HS-27A (cell line): Measurements from ENCODE around the gene PDE8A.
A peak's percentile ranks its signal among the peaks of the same experiment; 100 is the strongest.

Experiments
- DNase-seq: peaks from one replicate; pipeline ENCODE4 v3.0.0-alpha.2; 2012; ENCODE audit warnings: low read depth, missing footprints

PDE8A gene, protein sequence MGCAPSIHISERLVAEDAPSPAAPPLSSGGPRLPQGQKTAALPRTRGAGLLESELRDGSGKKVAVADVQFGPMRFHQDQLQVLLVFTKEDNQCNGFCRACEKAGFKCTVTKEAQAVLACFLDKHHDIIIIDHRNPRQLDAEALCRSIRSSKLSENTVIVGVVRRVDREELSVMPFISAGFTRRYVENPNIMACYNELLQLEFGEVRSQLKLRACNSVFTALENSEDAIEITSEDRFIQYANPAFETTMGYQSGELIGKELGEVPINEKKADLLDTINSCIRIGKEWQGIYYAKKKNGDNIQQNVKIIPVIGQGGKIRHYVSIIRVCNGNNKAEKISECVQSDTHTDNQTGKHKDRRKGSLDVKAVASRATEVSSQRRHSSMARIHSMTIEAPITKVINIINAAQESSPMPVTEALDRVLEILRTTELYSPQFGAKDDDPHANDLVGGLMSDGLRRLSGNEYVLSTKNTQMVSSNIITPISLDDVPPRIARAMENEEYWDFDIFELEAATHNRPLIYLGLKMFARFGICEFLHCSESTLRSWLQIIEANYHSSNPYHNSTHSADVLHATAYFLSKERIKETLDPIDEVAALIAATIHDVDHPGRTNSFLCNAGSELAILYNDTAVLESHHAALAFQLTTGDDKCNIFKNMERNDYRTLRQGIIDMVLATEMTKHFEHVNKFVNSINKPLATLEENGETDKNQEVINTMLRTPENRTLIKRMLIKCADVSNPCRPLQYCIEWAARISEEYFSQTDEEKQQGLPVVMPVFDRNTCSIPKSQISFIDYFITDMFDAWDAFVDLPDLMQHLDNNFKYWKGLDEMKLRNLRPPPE

DNA sequence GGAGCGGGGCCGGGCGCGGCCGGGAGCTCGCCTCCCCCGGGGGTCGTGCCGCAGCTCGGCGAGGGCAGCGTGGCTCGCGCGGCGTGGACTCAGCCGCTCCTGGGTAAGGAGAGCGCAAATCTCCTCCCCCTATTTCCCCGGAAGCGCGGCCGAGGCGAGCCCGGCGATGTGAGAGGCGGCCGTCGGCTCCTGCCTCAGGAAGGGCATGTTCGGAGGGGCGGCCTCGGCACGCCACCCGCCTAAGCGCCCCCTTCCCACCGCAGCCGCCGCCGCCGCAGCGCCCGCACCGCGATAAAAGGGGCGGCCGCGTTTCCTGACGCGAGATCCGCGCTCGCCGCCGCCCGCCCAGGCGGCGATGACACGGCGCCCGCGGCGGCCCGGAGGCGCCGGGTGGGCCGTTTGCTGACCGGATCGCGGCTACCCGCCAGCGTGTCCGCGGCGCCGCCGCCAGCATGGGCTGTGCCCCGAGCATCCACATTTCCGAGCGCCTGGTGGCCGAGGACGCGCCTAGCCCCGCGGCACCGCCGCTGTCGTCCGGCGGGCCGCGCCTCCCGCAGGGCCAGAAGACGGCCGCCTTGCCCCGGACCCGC lies at the start of gene PDE8A:
Gene PDE8A (plus strand): TSS at position 146 of the 590 bp plus-strand sequence. CDS start 307 bp downstream, at position 453.
- DNase-seq = no peak

DNA sequence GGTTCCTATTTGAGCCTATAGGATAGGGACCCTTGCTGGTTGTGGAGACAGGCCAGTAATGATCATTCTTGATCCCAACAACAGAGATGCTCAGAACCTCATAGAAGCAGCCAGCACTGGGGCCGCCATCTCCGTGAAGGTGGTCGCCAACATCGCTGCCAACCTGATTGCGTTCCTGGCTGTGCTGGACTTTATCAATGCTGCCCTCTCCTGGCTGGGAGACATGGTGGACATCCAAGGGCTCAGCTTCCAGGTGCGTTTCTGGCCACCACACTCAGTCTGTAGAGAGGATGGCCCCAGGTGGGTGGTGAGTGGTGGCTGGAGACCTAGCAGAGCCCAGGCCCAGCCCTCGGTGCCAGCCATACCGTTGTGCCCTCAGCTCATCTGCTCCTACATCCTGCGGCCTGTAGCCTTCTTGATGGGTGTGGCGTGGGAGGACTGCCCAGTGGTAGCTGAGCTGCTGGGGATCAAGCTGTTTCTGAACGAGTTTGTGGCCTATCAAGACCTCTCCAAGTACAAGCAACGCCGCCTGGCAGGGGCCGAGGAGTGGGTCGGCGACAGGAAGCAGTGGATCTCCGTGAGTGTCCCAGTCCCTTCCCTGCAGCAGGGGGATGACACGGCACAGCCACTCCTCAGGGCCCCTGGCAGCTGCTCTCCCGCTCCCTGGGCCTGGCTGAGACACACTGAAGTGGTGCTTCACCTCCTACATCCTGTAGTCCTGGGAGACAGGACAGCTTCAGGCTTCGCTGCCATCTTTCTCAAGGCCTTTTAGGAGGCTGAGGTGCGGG lies 46.5 kb upstream of the PDE8A start:
- DNase-seq = no peak

DNA sequence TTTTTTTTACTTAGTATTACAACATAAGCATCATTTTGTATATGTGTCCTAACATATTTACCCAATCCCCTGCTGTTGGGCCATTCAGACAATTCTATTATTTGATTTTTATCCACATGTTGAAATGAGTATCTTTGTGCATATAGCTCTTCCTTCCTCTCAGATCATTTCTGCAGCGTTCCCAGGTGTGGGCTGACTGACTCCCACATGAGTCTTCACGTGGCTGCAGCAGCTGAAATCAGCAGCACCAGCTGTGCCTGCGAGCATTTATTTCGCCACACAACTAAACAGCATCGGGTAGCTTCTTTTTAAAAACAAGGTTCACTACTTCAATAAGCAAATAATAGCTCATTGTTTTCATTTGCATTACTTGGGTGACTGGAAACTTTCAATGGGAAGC lies 44.5 kb upstream of the PDE8A start:
- no peak for DNase-seq

DNA sequence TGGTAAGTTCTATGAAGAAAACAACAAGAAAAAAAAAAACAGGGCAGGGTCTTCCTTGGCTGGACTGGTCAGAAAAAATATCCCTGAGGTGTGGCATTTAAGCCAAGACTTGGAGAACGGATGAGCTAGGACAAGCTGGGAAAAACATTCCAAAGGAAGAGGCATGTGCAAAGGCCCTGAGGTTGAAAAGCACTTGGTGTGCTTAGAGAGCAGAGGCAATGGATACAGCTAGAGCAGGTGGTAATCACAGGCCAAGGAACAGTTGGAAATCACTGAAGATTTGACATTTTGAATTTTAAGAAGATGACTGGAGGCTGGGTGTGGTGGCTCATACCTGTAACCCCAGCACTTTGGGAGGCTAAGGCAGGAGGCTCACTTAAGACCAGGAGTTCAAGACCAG lies 42.9 kb upstream of the PDE8A start:
- no peak for DNase-seq

DNA sequence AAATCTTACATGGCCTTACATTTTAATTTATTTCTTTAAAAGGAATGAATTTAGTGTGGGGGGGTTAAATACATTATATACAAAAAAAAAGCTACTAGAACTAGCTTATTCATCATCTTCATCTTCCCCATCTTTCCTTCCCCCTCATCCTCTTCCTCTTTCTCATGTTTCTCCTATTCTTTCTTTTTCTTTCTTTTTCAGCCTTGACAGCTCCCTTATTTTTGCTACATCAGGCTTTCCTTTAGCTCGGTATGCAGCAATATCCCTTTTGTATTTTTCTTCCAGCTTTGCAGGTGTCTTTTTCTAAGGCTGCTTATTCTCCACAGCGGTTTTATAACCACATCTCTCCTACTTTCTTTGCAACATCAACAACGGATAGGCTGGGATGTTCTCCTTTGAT lies 41.3 kb upstream of the PDE8A start:
- DNase-seq = no peak

DNA sequence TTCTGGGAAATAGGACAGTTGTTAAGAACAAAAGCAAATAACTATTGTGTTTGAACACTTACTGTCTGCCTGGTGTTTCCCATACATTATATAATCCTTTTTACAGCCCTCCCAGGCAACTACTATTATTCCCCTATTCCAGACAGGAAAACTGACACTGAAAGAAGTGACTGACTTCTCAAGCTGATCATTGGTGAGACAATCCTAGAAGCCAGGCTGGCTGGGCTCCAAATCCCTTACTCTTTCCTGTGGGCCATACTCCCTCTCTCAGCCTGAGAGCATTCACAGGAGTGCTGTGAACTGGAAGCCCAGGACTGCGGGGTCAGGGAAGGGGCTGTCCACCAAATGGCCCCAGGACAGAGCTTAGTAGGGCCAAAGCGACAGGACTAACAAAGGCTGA lies 39.2 kb upstream of the PDE8A start:
- no peak for DNase-seq

DNA sequence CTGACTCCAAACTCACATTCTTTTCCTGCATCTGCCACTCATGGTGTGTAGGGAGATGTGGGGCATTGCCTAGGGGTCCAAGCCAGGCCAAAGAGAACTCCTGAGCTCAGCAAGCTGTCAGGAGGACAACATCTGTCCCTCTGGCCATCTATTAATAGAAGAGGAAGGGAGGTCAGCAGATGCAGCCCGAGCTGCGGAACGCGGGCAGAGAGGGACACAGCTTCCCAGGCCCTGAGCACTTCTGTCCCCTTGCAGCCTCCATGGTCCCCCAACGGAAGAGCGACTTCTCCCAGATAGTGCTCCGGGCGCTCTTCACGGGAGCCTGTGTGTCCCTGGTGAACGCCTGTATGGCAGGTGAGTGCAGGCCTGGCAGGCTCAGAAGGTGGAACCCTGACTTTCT lies 37.3 kb upstream of the PDE8A start:
- DNase-seq = no peak

DNA sequence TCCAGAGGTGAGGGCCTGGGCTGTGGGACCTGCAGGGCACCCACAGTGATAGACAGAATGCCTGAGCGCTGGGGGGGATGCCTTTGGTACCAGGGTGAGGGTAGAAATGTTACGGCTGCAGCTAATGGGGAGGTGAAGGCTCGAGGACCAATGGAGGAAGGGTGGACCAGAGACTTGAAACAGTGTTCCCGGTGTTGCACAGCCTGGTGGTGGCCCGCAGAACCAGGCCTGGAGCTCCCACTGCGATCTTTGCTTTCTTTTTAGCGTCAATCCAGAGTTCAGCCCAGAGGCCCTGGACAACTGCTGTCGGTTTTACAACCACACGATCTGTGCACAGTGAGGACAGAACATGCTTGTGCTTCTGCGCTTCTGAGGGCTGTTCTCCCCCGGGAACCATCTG lies 36.8 kb upstream of the PDE8A start:
- DNase-seq = no peak

DNA sequence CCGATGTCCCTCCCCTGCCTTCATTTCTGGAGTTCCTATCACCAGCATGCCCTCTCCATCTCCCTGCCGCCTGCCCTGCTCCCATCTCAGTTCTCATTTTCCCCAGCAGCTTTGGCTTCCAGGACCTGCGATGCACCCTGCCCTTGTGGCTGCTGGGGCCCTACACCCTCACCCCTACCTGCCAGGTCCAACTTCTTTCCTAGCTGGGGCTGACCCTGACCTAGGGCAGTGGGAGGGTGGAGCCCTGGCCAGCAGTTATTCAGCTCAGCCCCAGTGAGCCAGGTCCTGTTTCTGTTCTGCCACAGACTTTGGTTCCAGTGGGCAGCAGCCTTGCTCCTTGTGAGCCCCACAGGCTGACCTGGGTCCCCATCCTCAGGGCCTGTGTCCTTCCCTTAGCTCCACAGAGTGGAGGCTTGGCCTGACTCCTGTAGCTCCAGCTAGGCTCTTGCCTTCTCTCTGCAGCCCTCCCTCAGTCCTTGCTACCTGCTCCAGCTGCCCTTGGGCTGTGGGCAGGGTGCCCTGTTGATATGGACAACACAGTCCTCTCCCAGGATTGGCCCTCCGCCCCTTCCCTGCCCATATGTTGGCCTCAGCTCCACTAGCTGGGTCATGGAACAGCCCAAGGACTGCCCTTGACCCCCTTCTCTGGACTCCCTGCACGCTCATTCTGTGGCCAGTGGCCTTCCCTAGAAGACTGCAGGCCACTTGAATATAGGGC lies 34.7 kb upstream of the PDE8A start:
- no peak for DNase-seq

DNA sequence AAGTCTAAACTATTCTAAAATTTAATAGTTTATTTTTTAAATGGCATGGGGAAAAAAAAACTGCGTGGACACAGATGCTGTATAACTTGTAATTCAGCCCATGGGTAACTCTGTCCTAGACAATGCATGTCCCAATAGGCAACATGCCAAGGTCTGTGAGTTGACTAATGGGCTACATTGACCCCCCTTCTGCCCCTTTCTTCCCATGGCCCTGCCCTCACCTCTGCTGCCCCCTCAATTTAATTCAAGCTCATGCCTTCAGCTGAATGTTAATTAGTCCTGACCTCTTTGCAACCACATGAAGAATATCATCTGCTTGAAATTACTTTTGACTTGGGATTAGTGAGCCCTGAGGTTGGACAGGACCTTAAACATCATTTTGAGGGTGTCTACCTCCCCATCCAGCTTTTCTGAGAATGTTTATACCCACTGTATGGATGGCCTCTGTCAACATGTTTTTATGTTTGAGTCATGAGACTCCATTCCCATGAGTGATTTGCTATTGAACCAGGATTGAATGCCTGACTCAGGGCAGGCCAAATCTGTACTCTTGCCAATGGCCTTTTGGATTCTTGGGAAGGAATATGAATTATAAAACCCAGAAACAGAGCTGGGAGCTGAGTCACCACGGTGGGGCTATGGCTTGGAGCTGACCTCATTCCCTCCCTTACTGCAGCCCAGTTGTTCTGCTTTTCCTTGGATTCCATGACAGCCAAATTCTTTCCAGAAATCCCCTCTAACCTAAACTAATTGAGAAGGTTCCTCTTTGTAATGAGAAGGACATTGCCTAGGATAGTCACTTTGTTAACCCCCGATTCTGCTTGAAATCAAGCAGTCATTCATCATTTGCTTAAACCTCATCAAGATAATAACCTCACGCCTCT lies 33.5 kb upstream of the PDE8A start:
- DNase-seq = peak; percentile 94

DNA sequence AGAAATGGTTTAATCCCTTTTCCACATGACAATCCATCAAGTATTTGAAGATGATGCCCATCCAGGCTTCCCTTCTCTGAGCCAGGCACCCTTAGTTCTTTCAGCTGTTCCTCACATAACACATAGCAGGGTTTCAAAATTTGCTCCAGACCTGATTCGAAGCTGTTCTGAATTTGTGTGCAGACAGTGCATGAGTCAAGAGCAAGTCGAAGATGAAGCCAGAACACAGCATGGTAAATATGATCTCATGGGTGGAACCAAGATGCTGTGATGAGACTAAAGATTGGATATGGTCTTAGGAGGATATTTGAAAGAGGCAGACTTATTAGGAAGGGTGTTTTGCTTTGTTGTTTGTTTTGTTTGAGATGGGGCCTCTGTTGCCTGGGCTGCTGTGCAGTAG lies 32.6 kb upstream of the PDE8A start:
- DNase-seq = no peak

DNA sequence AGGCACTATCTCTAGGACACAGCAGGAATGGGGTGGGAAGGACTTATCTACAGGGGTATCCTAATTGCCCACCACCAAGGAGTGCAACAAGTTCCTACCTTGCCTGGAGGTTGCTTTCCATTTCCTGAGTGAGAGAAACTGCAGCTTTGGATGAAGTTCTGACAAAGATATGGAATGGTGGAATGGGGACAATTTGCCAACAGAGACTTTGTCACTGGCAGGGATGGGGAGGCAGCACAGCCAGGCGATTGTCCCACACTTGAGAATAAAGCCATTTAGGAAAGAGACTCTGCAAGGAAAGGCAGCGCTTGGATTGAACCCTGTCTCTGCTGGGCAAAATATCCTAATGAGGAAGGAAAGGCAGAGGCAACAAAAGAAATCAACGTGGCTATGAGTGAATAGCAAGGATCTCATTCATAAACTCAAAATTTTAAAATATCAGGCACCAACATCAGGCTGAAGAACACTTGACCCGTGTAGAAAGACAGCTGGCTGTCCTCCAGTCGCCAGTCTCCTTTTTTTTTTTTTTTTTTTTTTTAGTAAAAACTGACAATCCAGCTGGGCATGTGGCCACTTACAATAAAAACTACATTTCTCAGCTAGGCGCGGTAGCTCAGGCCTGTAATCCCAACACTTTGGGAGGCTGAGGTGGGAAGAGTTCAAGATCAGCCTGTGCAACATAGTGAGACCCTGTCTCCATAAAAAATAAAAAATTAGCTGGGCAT lies 31.6 kb upstream of the PDE8A start:
- no peak for DNase-seq

DNA sequence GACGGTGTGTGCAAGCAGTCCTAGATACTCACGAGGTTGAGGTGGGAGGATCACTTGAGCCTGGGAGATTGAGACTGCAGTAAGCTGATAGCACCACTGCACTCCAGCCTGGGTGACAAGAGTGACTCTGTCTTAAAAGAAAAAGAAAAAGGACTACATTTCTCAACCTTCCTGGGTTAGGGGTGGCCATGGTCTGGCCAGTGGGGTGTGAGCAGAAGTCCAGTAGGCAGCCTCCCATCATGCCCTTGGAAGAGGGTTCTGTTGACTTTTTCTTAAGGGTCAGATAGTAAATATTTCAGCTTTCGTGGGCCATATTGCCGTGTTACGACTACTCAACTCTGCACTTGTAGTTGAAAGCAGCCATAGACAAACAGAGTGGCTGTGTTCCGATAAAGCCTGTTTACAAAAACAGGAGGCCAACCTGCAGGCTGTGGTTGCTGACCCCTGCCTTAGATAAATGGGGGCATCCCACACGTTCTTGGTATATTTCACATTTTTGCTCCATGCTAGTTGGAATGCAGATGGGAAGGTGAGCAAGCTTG lies 31.0 kb upstream of the PDE8A start:
- no peak for DNase-seq

DNA sequence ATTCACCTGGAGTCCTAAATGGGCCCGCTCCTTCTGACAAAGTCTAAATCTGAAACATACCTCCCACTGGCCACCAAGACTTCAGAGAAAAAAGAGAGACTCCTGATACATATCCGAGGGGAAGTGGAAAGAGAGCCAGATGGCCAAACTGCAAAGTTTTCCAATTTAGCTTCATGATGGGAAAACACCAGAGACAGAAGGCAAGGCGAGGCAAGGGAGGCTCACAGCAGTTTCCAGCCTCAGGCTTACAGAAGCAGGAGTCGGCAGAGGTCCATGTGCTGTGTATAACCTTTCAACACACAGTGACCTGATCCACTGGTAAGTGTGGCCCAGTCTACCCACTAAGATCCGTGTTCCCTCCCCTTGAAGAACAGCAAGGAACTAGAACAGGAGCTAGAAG lies 29.9 kb upstream of the PDE8A start:
- no peak for DNase-seq

DNA sequence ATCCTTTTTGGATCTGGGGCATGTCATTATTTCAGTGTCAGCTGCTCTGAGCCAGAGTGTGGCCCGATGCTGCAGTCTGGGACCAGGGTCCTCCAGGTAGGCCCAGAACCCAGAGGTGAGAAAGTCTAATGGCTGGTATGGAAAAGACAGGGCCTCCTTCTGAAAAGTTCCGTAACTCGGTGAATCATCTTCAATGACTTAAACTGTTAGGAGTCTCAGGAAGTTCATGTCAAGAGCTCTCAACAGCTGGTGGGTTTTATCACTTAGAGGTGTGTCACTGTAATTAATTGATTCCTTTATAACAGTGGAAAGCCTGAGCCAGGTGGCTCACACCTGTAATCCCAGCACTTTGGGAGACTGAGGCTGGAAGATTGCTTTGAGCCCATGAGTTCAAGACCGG lies 28.5 kb upstream of the PDE8A start:
- DNase-seq = no peak

DNA sequence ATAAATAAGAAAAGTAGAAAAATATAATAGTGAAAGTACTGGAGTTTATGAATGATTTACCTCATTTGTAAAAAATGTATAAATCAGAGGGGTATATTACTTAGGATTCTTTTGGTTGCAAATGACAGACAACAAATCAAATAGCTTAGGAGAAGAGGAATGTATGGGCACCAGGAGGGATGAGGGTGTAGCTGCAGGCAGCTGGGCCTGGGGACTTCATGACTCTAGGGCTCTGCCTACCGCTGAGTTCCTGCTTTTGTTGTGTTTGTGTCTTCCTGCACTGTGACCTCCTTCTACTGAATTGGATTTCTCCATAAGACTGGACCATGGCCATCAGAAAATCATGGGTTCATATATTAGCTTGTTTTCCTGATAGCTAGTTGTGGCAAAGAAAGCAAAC lies 27.9 kb upstream of the PDE8A start:
- no peak for DNase-seq

DNA sequence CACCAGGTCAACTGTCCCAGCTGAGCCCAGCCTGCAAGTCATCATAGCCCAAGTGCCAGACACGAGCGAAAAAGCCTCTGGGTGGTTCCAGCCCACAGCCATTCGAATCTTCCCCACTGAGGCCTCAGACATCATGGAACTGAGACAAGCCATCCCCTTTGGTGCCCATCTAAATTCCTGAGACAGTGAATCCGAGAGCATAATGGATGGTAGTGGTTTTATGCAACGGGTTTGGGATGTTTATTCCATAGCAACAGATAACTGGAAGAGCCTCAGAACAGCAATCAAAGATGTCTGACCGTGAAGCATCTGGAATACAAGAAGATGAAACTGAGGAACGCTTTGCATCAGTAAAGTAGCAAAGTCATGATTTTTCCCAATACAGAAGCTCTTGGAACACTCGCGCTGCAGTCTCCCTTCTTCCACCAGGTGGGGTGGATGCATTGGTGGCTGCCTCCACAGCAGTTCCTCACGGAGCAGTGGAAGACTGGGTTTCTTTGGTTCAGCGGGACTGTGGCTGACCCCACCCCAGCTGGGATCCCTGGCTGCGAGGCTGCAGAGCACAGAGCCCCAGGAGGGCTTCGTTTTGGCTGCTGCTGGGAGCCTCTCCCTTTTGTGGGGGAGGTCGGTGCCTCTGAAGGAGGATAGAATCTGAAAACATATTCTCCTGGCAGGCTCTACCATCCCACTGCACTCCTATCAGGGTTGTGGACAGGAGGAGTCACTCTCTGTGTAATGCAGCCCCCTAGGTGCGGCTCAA lies 26.4 kb upstream of the PDE8A start:
- DNase-seq = no peak

DNA sequence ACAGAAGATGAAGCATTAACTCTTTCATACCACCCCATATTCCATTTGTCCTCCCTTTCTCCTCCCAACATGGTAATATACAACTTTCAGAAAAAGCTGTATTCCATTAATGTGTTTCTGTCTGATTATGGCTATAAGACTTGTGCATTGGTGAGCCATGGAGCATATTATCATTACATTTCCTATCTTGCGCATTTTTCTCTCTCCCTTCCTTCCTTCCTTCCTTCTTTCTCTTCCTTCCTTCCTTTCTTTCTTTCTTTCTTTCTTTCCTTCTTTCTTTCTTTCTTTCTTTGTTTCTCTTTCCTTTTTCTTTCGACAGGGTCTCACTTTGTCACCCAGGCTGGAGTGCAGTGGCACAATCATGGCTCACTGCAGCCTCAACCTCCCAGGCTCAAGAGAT lies 25.5 kb upstream of the PDE8A start:
- no peak for DNase-seq
